IPS-20b (cell line): ENCODE results near the gene PAQR5.
A peak's percentile ranks its signal among the peaks of the same experiment; 100 is the strongest.

Experiments used
- H3K27ac ChIP-seq: one replicate; pipeline ENCODE4 v1.5.1; 2013; ENCODE audit warnings: low read length
- H3K27me3 ChIP-seq: 2 replicates; pipeline ENCODE4 v1.6.1; 2013; ENCODE audit warnings: mild to moderate bottlenecking, low read length, inconsistent platforms; ENCODE audit not compliant: insufficient read depth
- H3K36me3 ChIP-seq: 2 replicates; pipeline ENCODE4 v1.6.1; 2013; ENCODE audit warnings: low read depth, mild to moderate bottlenecking, inconsistent platforms, low read length, moderate library complexity; ENCODE audit not compliant: insufficient read depth
- H3K4me1 ChIP-seq: 2 replicates; pipeline ENCODE4 v1.6.1; 2013; ENCODE audit warnings: mild to moderate bottlenecking, control low read depth, inconsistent platforms, low read length, moderate library complexity; ENCODE audit not compliant: insufficient read depth
- H3K4me3 ChIP-seq: 2 replicates; pipeline ENCODE4 v1.5.1; 2013; ENCODE audit warnings: mild to moderate bottlenecking, low read length, inconsistent platforms
- H3K9ac ChIP-seq: 2 replicates; pipeline ENCODE4 v1.6.1; 2013; ENCODE audit warnings: low read depth, mild to moderate bottlenecking, inconsistent platforms, low read length, moderate library complexity
- H3K9me3 ChIP-seq: 2 replicates; pipeline ENCODE4 v1.6.1; 2013; ENCODE audit warnings: mild to moderate bottlenecking, low read depth, low read length, inconsistent platforms; ENCODE audit not compliant: insufficient read depth

Gene PAQR5

GRCh38 chr15:69298697-69299441, at the start of gene PAQR5:
PAQR5 (plus strand) TSS chr15:69298912; CDS start chr15:69360081, 61,169 bp downstream.
- H3K4me3 ChIP-seq = peak within 1 kb of the TSS; percentile 67
- no peaks in the 10 kb centered on the region for H3K36me3 ChIP-seq
- no peaks in the 10 kb centered on the region for H3K9me3 ChIP-seq
- H3K9ac ChIP-seq = peak within 1 kb of the TSS; percentile 45; the same call in 1 of the 2 replicates
- no peak within 1 kb of the TSS for H3K27ac ChIP-seq
- peaks cover 10% of the 10 kb centered on the region; the same call in 1 of the 2 replicates for H3K4me1 ChIP-seq
- H3K27me3 ChIP-seq = peaks cover 50% of the 10 kb centered on the region

GRCh38 chr15:69253156-69253555, 45.6 kb upstream of the PAQR5 start:
- Histone ChIP-seq H3K27me3 (no peaks in the 10 kb centered on the region), H3K36me3 (peaks cover 3% of the 10 kb centered on the region; the same call in 1 of the 2 replicates), H3K27ac (no peak overlapping the region), H3K9me3 (no peaks in the 10 kb centered on the region), H3K9ac (no peak overlapping the region), H3K4me1 (no peaks in the 10 kb centered on the region), H3K4me3 (no peak overlapping the region)

- no peak overlapping the region for H3K4me3 ChIP-seq
- H3K27me3 ChIP-seq = no peaks in the 10 kb centered on the region
Measured at GRCh38 chr15:69265347-69265955, 33.3 kb upstream of the PAQR5 start.

GRCh38 chr15:69271217-69271616, 27.5 kb upstream of the PAQR5 start:
- no peaks in the 10 kb centered on the region for H3K9me3 ChIP-seq
- peaks cover 13% of the 10 kb centered on the region; the same call in 1 of the 2 replicates for H3K36me3 ChIP-seq
- H3K4me3 ChIP-seq = no peak overlapping the region
- H3K27me3 ChIP-seq = no peaks in the 10 kb centered on the region
- H3K9ac ChIP-seq = no peak overlapping the region; the same call in 1 of the 2 replicates
- no peak overlapping the region for H3K27ac ChIP-seq
- peaks cover 25% of the 10 kb centered on the region; the same call in 1 of the 2 replicates for H3K4me1 ChIP-seq

More at GRCh38 chr15:69265347-69265955, 33.3 kb upstream of the PAQR5 start:
- Histone ChIP-seq H3K9ac (no peak overlapping the region), H3K9me3 (no peaks in the 10 kb centered on the region), H3K27ac (no peak overlapping the region), H3K4me1 (peaks cover under 1% of the 10 kb centered on the region; the same call in 1 of the 2 replicates), H3K36me3 (peaks cover 24% of the 10 kb centered on the region; the same call in 1 of the 2 replicates)

GRCh38 chr15:69272139-69272538, 26.6 kb upstream of the PAQR5 start:
- Histone ChIP-seq H3K4me1 (peaks cover 25% of the 10 kb centered on the region; the same call in 1 of the 2 replicates), H3K27ac (no peak overlapping the region)

GRCh38 chr15:69272891-69273290, 25.8 kb upstream of the PAQR5 start:
- peaks cover 13% of the 10 kb centered on the region; the same call in 1 of the 2 replicates for H3K36me3 ChIP-seq
- H3K4me3 ChIP-seq = no peak overlapping the region
- H3K4me1 ChIP-seq = peaks cover 25% of the 10 kb centered on the region; the same call in 1 of the 2 replicates
- H3K27me3 ChIP-seq = no peaks in the 10 kb centered on the region
- H3K9ac ChIP-seq = no peak overlapping the region
- no peaks in the 10 kb centered on the region for H3K9me3 ChIP-seq
- no peak overlapping the region for H3K27ac ChIP-seq

More at GRCh38 chr15:69272139-69272538, 26.6 kb upstream of the PAQR5 start:
- Histone ChIP-seq H3K9ac (no peak overlapping the region), H3K36me3 (peaks cover 13% of the 10 kb centered on the region; the same call in 1 of the 2 replicates), H3K4me3 (no peak overlapping the region), H3K9me3 (no peaks in the 10 kb centered on the region), H3K27me3 (no peaks in the 10 kb centered on the region)

GRCh38 chr15:69275074-69275670, 23.5 kb upstream of the PAQR5 start:
- Histone ChIP-seq H3K27ac (no peak overlapping the region), H3K9me3 (no peaks in the 10 kb centered on the region), H3K4me3 (no peak overlapping the region), H3K27me3 (no peaks in the 10 kb centered on the region), H3K4me1 (peaks cover 25% of the 10 kb centered on the region; the same call in 1 of the 2 replicates), H3K9ac (no peak overlapping the region), H3K36me3 (no peaks in the 10 kb centered on the region)

GRCh38 chr15:69275933-69276560, 22.7 kb upstream of the PAQR5 start:
- H3K27ac ChIP-seq = no peak overlapping the region
- peaks cover 19% of the 10 kb centered on the region; the same call in 1 of the 2 replicates for H3K4me1 ChIP-seq
- no peak overlapping the region for H3K9ac ChIP-seq
- H3K4me3 ChIP-seq = no peak overlapping the region
- H3K27me3 ChIP-seq = no peaks in the 10 kb centered on the region
- no peaks in the 10 kb centered on the region for H3K36me3 ChIP-seq
- H3K9me3 ChIP-seq = no peaks in the 10 kb centered on the region

GRCh38 chr15:69277316-69277715, 21.4 kb upstream of the PAQR5 start:
- H3K27me3 ChIP-seq = no peaks in the 10 kb centered on the region
- H3K36me3 ChIP-seq = no peaks in the 10 kb centered on the region
- no peak overlapping the region for H3K4me3 ChIP-seq
- H3K4me1 ChIP-seq = peaks cover 7% of the 10 kb centered on the region; the same call in 1 of the 2 replicates
- no peaks in the 10 kb centered on the region for H3K9me3 ChIP-seq
- H3K9ac ChIP-seq = no peak overlapping the region
- H3K27ac ChIP-seq = no peak overlapping the region

- no peak overlapping the region for H3K27ac ChIP-seq
- H3K36me3 ChIP-seq = no peaks in the 10 kb centered on the region
- no peaks in the 10 kb centered on the region for H3K27me3 ChIP-seq
- H3K4me3 ChIP-seq = no peak overlapping the region
- H3K4me1 ChIP-seq = peaks cover 4% of the 10 kb centered on the region; the same call in 1 of the 2 replicates
- no peak overlapping the region for H3K9ac ChIP-seq
- no peaks in the 10 kb centered on the region for H3K9me3 ChIP-seq
Measured at GRCh38 chr15:69279636-69280035, 19.1 kb upstream of the PAQR5 start.

GRCh38 chr15:69280783-69281182, 17.9 kb upstream of the PAQR5 start:
- H3K27me3 ChIP-seq = no peaks in the 10 kb centered on the region
- no peaks in the 10 kb centered on the region for H3K9me3 ChIP-seq
- H3K4me3 ChIP-seq = no peak overlapping the region
- peaks cover 4% of the 10 kb centered on the region; the same call in 1 of the 2 replicates for H3K4me1 ChIP-seq
- H3K9ac ChIP-seq = no peak overlapping the region
- H3K36me3 ChIP-seq = no peaks in the 10 kb centered on the region
- H3K27ac ChIP-seq = no peak overlapping the region
